ENCODE data around the gene ENO4. TPM values are rescaled to one million over a fixed set of nuclear protein-coding genes. Genes with fewer than 3 reads are reported as not detected.

ENO4 gene
- total RNA-seq, 1 donor: 0.27 TPM

GRCh38 chr10:116888380-116889055, 39.2 kb downstream of the ENO4 start:
- no peak for TF ChIP-seq CTCF (IDR thresholded peaks at IDR 0.05; ENCODE audit: insufficient read depth, low read length)
- H3K4me3 ChIP-seq (ENCODE audit: low read depth, low read length): no peak overlapping the region
- DNase-seq (ENCODE audit: low read depth): peak; percentile 82

- no peak for TF ChIP-seq CTCF (IDR thresholded peaks at IDR 0.05; ENCODE audit: insufficient read depth, low read length)
- DNase-seq (ENCODE audit: low read depth): no peak
- no peak overlapping the region for H3K4me3 ChIP-seq (ENCODE audit: low read depth, low read length)
These were observed 39.8 kb downstream of the ENO4 start for GRCh38 chr10:116889066-116889465.

- TF ChIP-seq CTCF (IDR thresholded peaks at IDR 0.05; ENCODE audit: insufficient read depth, low read length): no peak
- H3K4me3 ChIP-seq (ENCODE audit: low read depth, low read length): no peak overlapping the region
- DNase-seq (ENCODE audit: low read depth): peak; percentile 86
These were observed 41.9 kb downstream of the ENO4 start for GRCh38 chr10:116891208-116891607.

- TF ChIP-seq CTCF (IDR thresholded peaks at IDR 0.05; ENCODE audit: insufficient read depth, low read length): no peak
- DNase-seq (ENCODE audit: low read depth): no peak
- H3K4me3 ChIP-seq (ENCODE audit: low read depth, low read length): no peak overlapping the region
These were observed 43.8 kb downstream of the ENO4 start for GRCh38 chr10:116892907-116893685.

GRCh38 chr10:116893686-116894037, 44.4 kb downstream of the ENO4 start:
- no peak for TF ChIP-seq CTCF (IDR thresholded peaks at IDR 0.05; ENCODE audit: insufficient read depth, low read length)
- no peak overlapping the region for H3K4me3 ChIP-seq (ENCODE audit: low read depth, low read length)
- no peak for DNase-seq (ENCODE audit: low read depth)

GRCh38 chr10:116899626-116900025, 50.3 kb downstream of the ENO4 start:
- TF ChIP-seq CTCF (IDR thresholded peaks at IDR 0.05; ENCODE audit: insufficient read depth, low read length): no peak
- no peak overlapping the region for H3K4me3 ChIP-seq (ENCODE audit: low read depth, low read length)
- DNase-seq (ENCODE audit: low read depth): no peak

Measured in fibroblast of the aortic adventitia (primary cell).